KOPT-K1 (cell line): Measurements from ENCODE around the gene SLC44A1.

ENCODE experiments used
- H3K27ac ChIP-seq: fragments of 200-600 bp; sonication (generic); 2 replicates; pipeline ENCODE4 v1.5.1; 2016; ENCODE audit warnings: antibody characterized with exemption, mild to moderate bottlenecking, low read depth, low read length; ENCODE audit not compliant: poor library complexity, severe bottlenecking
- H3K36me3 ChIP-seq: fragments of 200-600 bp; sonication (generic); 2 replicates; pipeline ENCODE4 v1.5.1; 2017; ENCODE audit warnings: antibody characterized with exemption, mild to moderate bottlenecking, low read length, moderate library complexity; ENCODE audit not compliant: insufficient read depth
- H3K9me3 ChIP-seq: fragments of 200-600 bp; sonication (generic); 2 replicates; pipeline ENCODE4 v1.5.1; 2017; ENCODE audit warnings: antibody characterized with exemption, low read length, mild to moderate bottlenecking; ENCODE audit not compliant: insufficient read depth, poor library complexity, severe bottlenecking

Gene SLC44A1

GRCh38 chr9:105466898-105467455 is 222.5 kb downstream of the SLC44A1 start:
- Histone ChIP-seq H3K36me3 (peaks cover 7% of the 10 kb centered on the region; the same call in 1 of the 2 replicates), H3K27ac (no peak overlapping the region)

GRCh38 chr9:105468875-105469274 is 224.4 kb downstream of the SLC44A1 start:
- Histone ChIP-seq H3K27ac (no peak overlapping the region), H3K9me3 (no peaks in the 10 kb centered on the region), H3K36me3 (peaks cover 7% of the 10 kb centered on the region; the same call in 1 of the 2 replicates)

More at GRCh38 chr9:105466898-105467455, 222.5 kb downstream of the SLC44A1 start:
- H3K9me3 ChIP-seq = no peaks in the 10 kb centered on the region

GRCh38 chr9:105473221-105473620 is 228.8 kb downstream of the SLC44A1 start:
- peaks cover 7% of the 10 kb centered on the region; the same call in 1 of the 2 replicates for H3K36me3 ChIP-seq
- H3K27ac ChIP-seq = no peak overlapping the region
- H3K9me3 ChIP-seq = no peaks in the 10 kb centered on the region

GRCh38 chr9:105475302-105475701 is 230.9 kb downstream of the SLC44A1 start:
- Histone ChIP-seq H3K27ac (no peak overlapping the region), H3K9me3 (no peaks in the 10 kb centered on the region), H3K36me3 (no peaks in the 10 kb centered on the region)

- H3K9me3 ChIP-seq = no peaks in the 10 kb centered on the region
- H3K27ac ChIP-seq = no peak overlapping the region
- no peaks in the 10 kb centered on the region for H3K36me3 ChIP-seq
Observed at GRCh38 chr9:105479846-105480245, 235.4 kb downstream of the SLC44A1 start.

GRCh38 chr9:105483618-105484017 is 239.2 kb downstream of the SLC44A1 start:
- Histone ChIP-seq H3K27ac (no peak overlapping the region), H3K36me3 (no peaks in the 10 kb centered on the region), H3K9me3 (no peaks in the 10 kb centered on the region)

- no peak overlapping the region for H3K27ac ChIP-seq
- no peaks in the 10 kb centered on the region for H3K36me3 ChIP-seq
- H3K9me3 ChIP-seq = no peaks in the 10 kb centered on the region
Observed at GRCh38 chr9:105484226-105484625, 239.8 kb downstream of the SLC44A1 start.

GRCh38 chr9:105485131-105485530 is 240.7 kb downstream of the SLC44A1 start:
- H3K27ac ChIP-seq = no peak overlapping the region
- H3K9me3 ChIP-seq = no peaks in the 10 kb centered on the region
- H3K36me3 ChIP-seq = no peaks in the 10 kb centered on the region
